ENCODE measurements around the gene ALOX15.
"Not testable (repeated sequence)": the region's sequence is repeated elsewhere in the genome, so short reads cannot be mapped to it uniquely, and the experiment has no call there.

ALOX15 gene

GRCh38 chr17:4610656-4611055 lies 30.8 kb downstream of the ALOX15 start:
- no peak for DNase-seq

- no peak for DNase-seq
These were observed 31.3 kb downstream of the ALOX15 start for GRCh38 chr17:4610162-4610561.

- no peak for DNase-seq
These were observed 31.7 kb downstream of the ALOX15 start for GRCh38 chr17:4609761-4610160.

GRCh38 chr17:4607773-4608187 lies 33.7 kb downstream of the ALOX15 start:
- no peak for DNase-seq

GRCh38 chr17:4607261-4607741 lies 34.2 kb downstream of the ALOX15 start:
- no peak for DNase-seq

GRCh38 chr17:4605826-4606225 lies 35.7 kb downstream of the ALOX15 start:
- no peak for DNase-seq

GRCh38 chr17:4604736-4605135 lies 36.7 kb downstream of the ALOX15 start:
- not testable (repeated sequence) for DNase-seq

- no peak for DNase-seq
These were observed 37.3 kb downstream of the ALOX15 start for GRCh38 chr17:4604111-4604644.

GRCh38 chr17:4602041-4602440 lies 39.4 kb downstream of the ALOX15 start:
- DNase-seq = no peak

- no peak for DNase-seq
These were observed 40.2 kb downstream of the ALOX15 start for GRCh38 chr17:4601326-4601725.

- DNase-seq = no peak
These were observed 40.9 kb downstream of the ALOX15 start for GRCh38 chr17:4600563-4600962.

- no peak for DNase-seq
These were observed 41.8 kb downstream of the ALOX15 start for GRCh38 chr17:4599505-4600281.

GRCh38 chr17:4598776-4599504 lies 42.5 kb downstream of the ALOX15 start:
- DNase-seq = no peak

GRCh38 chr17:4597975-4598374 lies 43.5 kb downstream of the ALOX15 start:
- DNase-seq = no peak

GRCh38 chr17:4596636-4597380 lies 44.7 kb downstream of the ALOX15 start:
- DNase-seq = no peak

GRCh38 chr17:4595685-4596342 lies 45.7 kb downstream of the ALOX15 start:
- DNase-seq = not testable (repeated sequence)

- no peak for DNase-seq
These were observed 46.4 kb downstream of the ALOX15 start for GRCh38 chr17:4594931-4595684.

- DNase-seq = no peak
These were observed 47.1 kb downstream of the ALOX15 start for GRCh38 chr17:4594406-4594805.

GRCh38 chr17:4593021-4593421 lies 48.5 kb downstream of the ALOX15 start:
- DNase-seq = no peak

- DNase-seq = no peak
These were observed 49.1 kb downstream of the ALOX15 start for GRCh38 chr17:4592240-4593005.

- no peak for DNase-seq
These were observed 49.9 kb downstream of the ALOX15 start for GRCh38 chr17:4591529-4591928.

All from NCI-H1417 treated with DMSO at 0.1 percent for 48 hours (cell line).